Prostate gland (tissue), 2 donors: ENCODE measurements around the gene SFR1.

Experiments used
- CTCF ChIP-seq, 4 experiments: fragments of 200-600 bp in 2 of 4; fragments of 450-650 bp in 2 of 4; sonication (generic) in 2 of 4; IDR thresholded peaks; 1 replicate in 3 of 4; 2 replicates in 1 of 4; pipeline ENCODE4 v1.5.1; 2016 to 2019; ENCODE audit warnings: antibody characterized with exemption in 4 of 4, mild to moderate bottlenecking in 2 of 4, moderate library complexity in 2 of 4
- POLR2AphosphoS5 ChIP-seq: sonication (generic); formaldehyde crosslinking; IDR thresholded peaks from one replicate; pipeline ENCODE4 v1.6.1; 2017; ENCODE audit warnings: antibody characterized with exemption

GRCh38 chr10:104139221-104139620, 17.2 kb downstream of the SFR1 start:
- TF ChIP-seq POLR2AphosphoS5 (no peak), CTCF (IDR thresholded peaks at IDR 0.05) (no peak)
